H9 (cell line): Measurements from ENCODE around the gene FCRL6. TPM values are rescaled to one million over a fixed set of nuclear protein-coding genes. Genes with fewer than 3 reads are reported as not detected.

Experiments
- DNase-seq: peaks from one replicate; pipeline ENCODE4 v3.0.0-alpha.2; 2017
- H2AFZ ChIP-seq: one replicate; pipeline ENCODE4 v1.6.1; 2013; ENCODE audit warnings: mild to moderate bottlenecking, low read length, control low read depth, moderate library complexity
- H2AK5ac ChIP-seq: 2 replicates; pipeline ENCODE4 v1.6.1; 2013; ENCODE audit warnings: low read length, control low read depth, mixed read lengths; ENCODE audit not compliant: insufficient read length
- H2BK120ac ChIP-seq: one replicate; pipeline ENCODE4 v1.6.1; 2013; ENCODE audit warnings: low read depth, mild to moderate bottlenecking, low read length, control low read depth, inconsistent platforms; ENCODE audit not compliant: poor library complexity, severe bottlenecking
- H2BK12ac ChIP-seq: 2 replicates; pipeline ENCODE4 v1.6.1; 2013; ENCODE audit warnings: low read length, control low read depth, mixed read lengths, low read depth; ENCODE audit not compliant: insufficient read length
- H2BK15ac ChIP-seq: 2 replicates; pipeline ENCODE4 v1.6.1; 2013; ENCODE audit warnings: low read depth, low read length, control low read depth
- H2BK20ac ChIP-seq: one replicate; pipeline ENCODE4 v1.6.1; 2013; ENCODE audit warnings: low read depth, mild to moderate bottlenecking, low read length, control low read depth, inconsistent platforms; ENCODE audit not compliant: poor library complexity, severe bottlenecking
- H2BK5ac ChIP-seq: 2 replicates; pipeline ENCODE4 v1.6.1; 2013; ENCODE audit warnings: low read length, control low read depth, mixed read lengths; ENCODE audit not compliant: insufficient read length
- H3K14ac ChIP-seq: 2 replicates; pipeline ENCODE4 v1.6.1; 2013; ENCODE audit warnings: low read length, control low read depth; ENCODE audit not compliant: insufficient read depth
- H3K18ac ChIP-seq: 2 replicates; pipeline ENCODE4 v1.6.1; 2013; ENCODE audit warnings: low read depth, mild to moderate bottlenecking, mixed read lengths, low read length, control low read depth; ENCODE audit not compliant: insufficient read length
- H3K23ac ChIP-seq: 2 replicates; pipeline ENCODE4 v1.6.1; 2013; ENCODE audit warnings: low read length, control low read depth, mixed read lengths, low read depth; ENCODE audit not compliant: insufficient read length
- H3K23me2 ChIP-seq: 2 replicates; pipeline ENCODE4 v1.6.1; 2013; ENCODE audit warnings: low read depth, mild to moderate bottlenecking, mixed read lengths, low read length, control low read depth; ENCODE audit not compliant: insufficient read length, poor library complexity, severe bottlenecking
- H3K27ac ChIP-seq: 2 replicates; pipeline ENCODE4 v1.5.1; 2013; ENCODE audit warnings: low read length, control low read depth, mixed read lengths, low read depth; ENCODE audit not compliant: insufficient read length
- H3K27me3 ChIP-seq: 2 replicates; pipeline ENCODE4 v1.6.1; 2013; ENCODE audit warnings: low read length, control low read depth, inconsistent platforms; ENCODE audit not compliant: insufficient read depth
- H3K4ac ChIP-seq: 2 replicates; pipeline ENCODE4 v1.6.1; 2013; ENCODE audit warnings: low read depth, mild to moderate bottlenecking, control low read depth, inconsistent platforms, low read length, moderate library complexity
- H3K4me1 ChIP-seq: 2 replicates; pipeline ENCODE4 v1.6.1; 2013; ENCODE audit warnings: low read length, control low read depth, inconsistent platforms; ENCODE audit not compliant: insufficient read depth
- H3K4me2 ChIP-seq: 2 replicates; pipeline ENCODE4 v1.6.1; 2013; ENCODE audit warnings: low read length, control low read depth, mixed read lengths; ENCODE audit not compliant: insufficient read length, insufficient read depth
- H3K56ac ChIP-seq: 2 replicates; pipeline ENCODE4 v1.6.1; 2013; ENCODE audit warnings: low read depth, mild to moderate bottlenecking, mixed read lengths, low read length, control low read depth; ENCODE audit not compliant: insufficient read length
- H3K79me1 ChIP-seq: 2 replicates; pipeline ENCODE4 v1.6.1; 2013; ENCODE audit warnings: low read depth, mild to moderate bottlenecking, moderate library complexity, low read length, control low read depth, inconsistent platforms; ENCODE audit not compliant: insufficient read depth, poor library complexity, severe bottlenecking
- H3K79me2 ChIP-seq: 2 replicates; pipeline ENCODE4 v1.6.1; 2013; ENCODE audit warnings: low read length, control low read depth, inconsistent platforms; ENCODE audit not compliant: insufficient read depth
- H3K9ac ChIP-seq: 2 replicates; pipeline ENCODE4 v1.6.1; 2013; ENCODE audit warnings: low read length, control low read depth, mixed read lengths; ENCODE audit not compliant: insufficient read length; ENCODE audit errors: extremely low read depth
- H3K9me3 ChIP-seq: one replicate; pipeline ENCODE4 v1.6.1; 2013; ENCODE audit warnings: low read depth, low read length, inconsistent platforms; ENCODE audit not compliant: control insufficient read depth
- H3T11ph ChIP-seq: one replicate; pipeline ENCODE4 v1.6.1; 2013; ENCODE audit warnings: mild to moderate bottlenecking, low read length, control low read depth, inconsistent platforms
- H4K20me1 ChIP-seq: one replicate; pipeline ENCODE4 v1.6.1; 2013; ENCODE audit not compliant: control insufficient read depth, insufficient read length, insufficient read depth
- H4K5ac ChIP-seq: 2 replicates; pipeline ENCODE4 v1.6.1; 2013; ENCODE audit warnings: low read depth, mild to moderate bottlenecking, mixed read lengths, low read length, control low read depth; ENCODE audit not compliant: insufficient read length
- H4K8ac ChIP-seq: replicated peaks from 2 replicates; pipeline ENCODE4 v1.6.1; 2013; ENCODE audit warnings: low read length, control low read depth, mixed read lengths, low read depth; ENCODE audit not compliant: insufficient read length
- H4K91ac ChIP-seq: 2 replicates; pipeline ENCODE4 v1.6.1; 2013; ENCODE audit warnings: low read depth, mild to moderate bottlenecking, moderate library complexity, mixed read lengths, low read length, control low read depth; ENCODE audit not compliant: insufficient read length
- H3K27ac Mint-ChIP-seq, 3 experiments: 2 replicates in 2 of 3; 3 replicates in 1 of 3; pipeline ENCODE4 v1.8.0; 2020 to 2021; ENCODE audit warnings: mixed read lengths in 3 of 3, mild to moderate bottlenecking in 1 of 3, moderate library complexity in 1 of 3
- H3K27me3 Mint-ChIP-seq: 2 replicates; pipeline ENCODE4 v1.8.0; 2021; ENCODE audit warnings: low read depth, mild to moderate bottlenecking, moderate library complexity, mixed read lengths
- H3K36me3 Mint-ChIP-seq, 3 experiments: 2 replicates in 2 of 3; 3 replicates in 1 of 3; pipeline ENCODE4 v1.8.0; 2020 to 2021; ENCODE audit warnings: low read depth in 3 of 3, mixed read lengths in 3 of 3; ENCODE audit not compliant: insufficient read depth in 1 of 3
- H3K4me1 Mint-ChIP-seq, 2 experiments: 2 replicates each; pipeline ENCODE4 v1.8.0; 2020; ENCODE audit warnings: mixed read lengths in 2 of 2
- H3K4me3 Mint-ChIP-seq, 2 experiments: 2 replicates in 1 of 2; 3 replicates in 1 of 2; pipeline ENCODE4 v1.8.0; 2020 to 2021; ENCODE audit warnings: mild to moderate bottlenecking in 2 of 2, mixed read lengths in 2 of 2, moderate library complexity in 1 of 2
- H3K9me3 Mint-ChIP-seq, 2 experiments: 2 replicates in 1 of 2; 3 replicates in 1 of 2; pipeline ENCODE4 v1.8.0; 2020; ENCODE audit warnings: mild to moderate bottlenecking in 2 of 2, mixed read lengths in 2 of 2, moderate library complexity in 1 of 2
- CTCF ChIP-seq: fragments of 200-600 bp; sonication (generic); conservative IDR thresholded peaks from 3 replicates; pipeline ENCODE4 v1.8.0; 2021; ENCODE audit warnings: antibody characterized with exemption, mild to moderate bottlenecking
- WGBS: extraction: QIAGEN DNeasy Blood & Tissue Kit; methylation state at CpG from one replicate; pipeline ENCODE4 v1.1.7; 2013; ENCODE audit warnings: missing lambda C conversion rate, low lambda C conversion rate, mixed read lengths; ENCODE audit not compliant: insufficient read length; ENCODE audit errors: extremely low coverage; 5-methylcytosine and 5-hydroxymethylcytosine counted together
- total RNA-seq: library from RNA; stranded (reverse); gene quantifications from 2 replicates; pipeline ENCODE4 v1.2.1, GENCODE V29; 2021

FCRL6 gene
- total RNA-seq, 1 experiment from 2014 or later, result not detected

- H3K56ac ChIP-seq, result no peak overlapping the region
- no peak overlapping the region for H3K4ac ChIP-seq
- no peaks in the 10 kb centered on the region for H3K79me1 ChIP-seq
- no peaks in the 10 kb centered on the region for H3K36me3 Mint-ChIP-seq
- H2AFZ ChIP-seq, result no peak overlapping the region
- no peaks in the 10 kb centered on the region for H3K27me3 ChIP-seq
- no peak overlapping the region for H4K91ac ChIP-seq
- H3K9me3 ChIP-seq, result no peaks in the 10 kb centered on the region
- no peak overlapping the region for H3K9ac ChIP-seq
- H2BK120ac ChIP-seq, result no peak overlapping the region
- H2BK15ac ChIP-seq, result no peak overlapping the region
- DNase-seq, result no peak
- H4K5ac ChIP-seq, result no peak overlapping the region
- no peak overlapping the region for H3K18ac ChIP-seq
- H3K9me3 Mint-ChIP-seq, result no peaks in the 10 kb centered on the region; a peak in 1 of 5 replicates
- H2BK5ac ChIP-seq, result no peak overlapping the region
- H3K23me2 ChIP-seq, result no peaks in the 10 kb centered on the region
- H3K27ac ChIP-seq, result no peak overlapping the region
- H3K27ac Mint-ChIP-seq, result no peak overlapping the region
- no peak overlapping the region for H3K23ac ChIP-seq
- H3T11ph ChIP-seq, result no peak overlapping the region
- no peaks in the 10 kb centered on the region for H3K79me2 ChIP-seq
- no peak overlapping the region for H3K14ac ChIP-seq
- no peak overlapping the region for H3K4me2 ChIP-seq
- no peak overlapping the region for H2BK12ac ChIP-seq
- H2AK5ac ChIP-seq, result no peak overlapping the region
- H4K20me1 ChIP-seq, result no peaks in the 10 kb centered on the region
- H2BK20ac ChIP-seq, result no peak overlapping the region
- H4K8ac ChIP-seq, result no peak overlapping the region
- TF ChIP-seq CTCF, result no peak
- peaks cover 4 to 8% of the 10 kb centered on the region in 2 experiments; a peak in 2 of 4 replicates for H3K4me1 Mint-ChIP-seq
- WGBS, result no CpG with 5 or more reads among the region's 11 CpGs
- H3K27me3 Mint-ChIP-seq, result peaks cover 18% of the 10 kb centered on the region
- no peak overlapping the region for H3K4me3 Mint-ChIP-seq
- peaks cover 2% of the 10 kb centered on the region; the same call in 1 of the 2 replicates for H3K4me1 ChIP-seq
These were observed 15.3 kb downstream of the FCRL6 start for GRCh38 chr1:159817276-159818041.
